Activated naive CD4-positive, alpha-beta T cell treated with Interleukin-2 at 50 U/mL for 16 hours (primary cell): ENCODE results near the gene ANTXR1.
"Not testable (repeated sequence)": the region's sequence is repeated elsewhere in the genome, so short reads cannot be mapped to it uniquely, and the experiment has no call there.

Experiments
- DNase-seq: peaks from one replicate; pipeline ENCODE4 v3.0.0-alpha.2; 2020

The ANTXR1 gene

GRCh38 chr2:69221512-69221911, 208.5 kb downstream of the ANTXR1 start:
- no peak for DNase-seq

GRCh38 chr2:69221960-69222751, 209.2 kb downstream of the ANTXR1 start:
- no peak for DNase-seq

- DNase-seq = no peak
These were observed 210.1 kb downstream of the ANTXR1 start for GRCh38 chr2:69222953-69223658.

GRCh38 chr2:69223759-69224511, 211.0 kb downstream of the ANTXR1 start:
- no peak for DNase-seq

- no peak for DNase-seq
These were observed 211.5 kb downstream of the ANTXR1 start for GRCh38 chr2:69224512-69224837.

GRCh38 chr2:69225933-69226332, 213.0 kb downstream of the ANTXR1 start:
- no peak for DNase-seq

GRCh38 chr2:69226903-69227302, 213.9 kb downstream of the ANTXR1 start:
- DNase-seq = no peak

- DNase-seq = no peak
These were observed 214.7 kb downstream of the ANTXR1 start for GRCh38 chr2:69227716-69228115.

- DNase-seq = not testable (repeated sequence)
These were observed 218.0 kb downstream of the ANTXR1 start for GRCh38 chr2:69230946-69231345.

- no peak for DNase-seq
These were observed 218.8 kb downstream of the ANTXR1 start for GRCh38 chr2:69231612-69232277.

- not testable (repeated sequence) for DNase-seq
These were observed 222.9 kb downstream of the ANTXR1 start for GRCh38 chr2:69235835-69236234.

GRCh38 chr2:69237070-69237670, 224.2 kb downstream of the ANTXR1 start:
- no peak for DNase-seq

- no peak for DNase-seq
These were observed 225.6 kb downstream of the ANTXR1 start for GRCh38 chr2:69238449-69239031.

GRCh38 chr2:69241093-69241492, 228.1 kb downstream of the ANTXR1 start:
- DNase-seq = no peak

- no peak for DNase-seq
These were observed 228.9 kb downstream of the ANTXR1 start for GRCh38 chr2:69241664-69242514.

- no peak for DNase-seq
These were observed 229.7 kb downstream of the ANTXR1 start for GRCh38 chr2:69242651-69243051.

- no peak for DNase-seq
These were observed 230.7 kb downstream of the ANTXR1 start for GRCh38 chr2:69243652-69244051.

- DNase-seq = no peak
These were observed 231.9 kb downstream of the ANTXR1 start for GRCh38 chr2:69244882-69245281.

GRCh38 chr2:69247583-69247982, 234.6 kb downstream of the ANTXR1 start:
- no peak for DNase-seq

GRCh38 chr2:69248232-69248631, 235.3 kb downstream of the ANTXR1 start:
- DNase-seq = no peak

GRCh38 chr2:69250981-69251380, 238.0 kb downstream of the ANTXR1 start:
- no peak for DNase-seq
